Ovary (tissue), 3 donors: ENCODE results near the gene NPAS2.

ENCODE experiments used
- CTCF ChIP-seq, 3 donors: fragments of 450-650 bp in 2 of 3; fragments of 200-600 bp in 1 of 3; IDR thresholded peaks; one replicate each; pipeline versions ENCODE4 v1.5.1 to v1.8.0; 2016 to 2022; ENCODE audit warnings: antibody characterized with exemption in 3 of 3, mild to moderate bottlenecking in 1 of 3
- EP300 ChIP-seq: sonication (generic); formaldehyde crosslinking; IDR thresholded peaks from one replicate; pipeline ENCODE4 v1.6.1; 2017; ENCODE audit warnings: antibody characterized with exemption
- POLR2A ChIP-seq: fragments of 450-650 bp; IDR thresholded peaks from one replicate; pipeline ENCODE4 v1.6.1; 2017; ENCODE audit warnings: antibody characterized with exemption, mild to moderate bottlenecking, moderate library complexity
- donor health status: DM: no; HTN: no; CAD: no.

- no peak for TF ChIP-seq POLR2A
- peak; percentile 73 to 81 (median 81) for TF ChIP-seq CTCF (IDR thresholded peaks at IDR 0.05)
- no peak for TF ChIP-seq EP300
Measured at GRCh38 chr2:101012706-101013181, 192.8 kb downstream of the NPAS2 start.
